ENCODE measurements around the gene MFNG. TPM values are rescaled to one million over a fixed set of nuclear protein-coding genes. Genes with fewer than 3 reads are reported as not detected.
"Not testable (repeated sequence)": the region's sequence is repeated elsewhere in the genome, so short reads cannot be mapped to it uniquely, and the experiment has no call there.

The MFNG gene
- total RNA-seq, 1 donor from 2014 or later, result 0.82 TPM

GRCh38 chr22:37470087-37470445 lies 16.1 kb downstream of the MFNG start:
- H3K9me3 Mint-ChIP-seq, result no peaks in the 10 kb centered on the region
- H3K36me3 Mint-ChIP-seq, result no peaks in the 10 kb centered on the region
- H3K27me3 Mint-ChIP-seq, result peaks cover 62% of the 10 kb centered on the region
- TF ChIP-seq, protein P1, sequence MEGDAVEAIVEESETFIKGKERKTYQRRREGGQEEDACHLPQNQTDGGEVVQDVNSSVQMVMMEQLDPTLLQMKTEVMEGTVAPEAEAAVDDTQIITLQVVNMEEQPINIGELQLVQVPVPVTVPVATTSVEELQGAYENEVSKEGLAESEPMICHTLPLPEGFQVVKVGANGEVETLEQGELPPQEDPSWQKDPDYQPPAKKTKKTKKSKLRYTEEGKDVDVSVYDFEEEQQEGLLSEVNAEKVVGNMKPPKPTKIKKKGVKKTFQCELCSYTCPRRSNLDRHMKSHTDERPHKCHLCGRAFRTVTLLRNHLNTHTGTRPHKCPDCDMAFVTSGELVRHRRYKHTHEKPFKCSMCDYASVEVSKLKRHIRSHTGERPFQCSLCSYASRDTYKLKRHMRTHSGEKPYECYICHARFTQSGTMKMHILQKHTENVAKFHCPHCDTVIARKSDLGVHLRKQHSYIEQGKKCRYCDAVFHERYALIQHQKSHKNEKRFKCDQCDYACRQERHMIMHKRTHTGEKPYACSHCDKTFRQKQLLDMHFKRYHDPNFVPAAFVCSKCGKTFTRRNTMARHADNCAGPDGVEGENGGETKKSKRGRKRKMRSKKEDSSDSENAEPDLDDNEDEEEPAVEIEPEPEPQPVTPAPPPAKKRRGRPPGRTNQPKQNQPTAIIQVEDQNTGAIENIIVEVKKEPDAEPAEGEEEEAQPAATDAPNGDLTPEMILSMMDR (conservative IDR thresholded peaks at IDR 0.05), result no peak
- H3K27ac Mint-ChIP-seq, result no peak overlapping the region
- DNase-seq (ENCODE audit: extremely low spot score, unreplicated experiment), result no peak
- H3K4me1 Mint-ChIP-seq (ENCODE audit: unreplicated experiment), result no peaks in the 10 kb centered on the region
- no peak overlapping the region for H3K4me3 Mint-ChIP-seq

DNA sequence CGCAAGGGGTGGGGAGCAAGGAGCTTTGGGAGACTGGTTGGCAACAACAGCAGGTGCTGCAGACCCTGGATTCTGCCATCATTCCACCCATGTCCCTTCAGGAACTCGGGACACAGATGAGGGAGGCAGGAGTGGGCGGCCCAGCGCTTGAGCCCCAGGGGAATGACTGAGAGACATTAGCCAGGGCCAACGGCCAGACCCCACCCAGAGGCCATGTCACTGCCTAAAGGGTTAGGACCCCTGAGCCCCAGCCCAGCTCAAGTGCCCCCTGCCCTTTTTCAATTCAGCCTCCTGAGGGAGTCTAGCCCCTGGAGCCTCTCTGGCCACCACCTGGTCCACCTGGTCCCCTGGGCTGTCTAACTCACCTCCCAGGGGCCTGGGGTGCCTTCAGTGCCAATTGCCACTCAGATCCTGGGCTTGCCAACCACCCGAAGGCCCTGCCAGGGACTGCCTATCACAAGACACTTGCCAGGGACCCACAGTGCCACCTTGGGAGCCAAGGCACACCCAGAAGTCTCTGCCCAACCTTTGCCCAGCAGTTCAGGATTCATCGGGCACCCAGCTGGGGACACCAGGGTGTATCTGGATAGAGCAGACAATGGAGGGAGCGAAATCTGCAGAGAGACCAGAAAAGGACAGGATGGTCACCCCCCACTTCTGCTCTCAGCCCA lies 16.6 kb downstream of the MFNG start:
- TF ChIP-seq, protein P1 (conservative IDR thresholded peaks at IDR 0.05), result no peak
- no peak for DNase-seq (ENCODE audit: extremely low spot score, unreplicated experiment)
- no peaks in the 10 kb centered on the region for H3K9me3 Mint-ChIP-seq
- peaks cover 61% of the 10 kb centered on the region for H3K27me3 Mint-ChIP-seq
- H3K27ac Mint-ChIP-seq, result no peak overlapping the region
- no peaks in the 10 kb centered on the region for H3K36me3 Mint-ChIP-seq
- no peaks in the 10 kb centered on the region for H3K4me1 Mint-ChIP-seq (ENCODE audit: unreplicated experiment)
- H3K4me3 Mint-ChIP-seq, result no peak overlapping the region

DNA sequence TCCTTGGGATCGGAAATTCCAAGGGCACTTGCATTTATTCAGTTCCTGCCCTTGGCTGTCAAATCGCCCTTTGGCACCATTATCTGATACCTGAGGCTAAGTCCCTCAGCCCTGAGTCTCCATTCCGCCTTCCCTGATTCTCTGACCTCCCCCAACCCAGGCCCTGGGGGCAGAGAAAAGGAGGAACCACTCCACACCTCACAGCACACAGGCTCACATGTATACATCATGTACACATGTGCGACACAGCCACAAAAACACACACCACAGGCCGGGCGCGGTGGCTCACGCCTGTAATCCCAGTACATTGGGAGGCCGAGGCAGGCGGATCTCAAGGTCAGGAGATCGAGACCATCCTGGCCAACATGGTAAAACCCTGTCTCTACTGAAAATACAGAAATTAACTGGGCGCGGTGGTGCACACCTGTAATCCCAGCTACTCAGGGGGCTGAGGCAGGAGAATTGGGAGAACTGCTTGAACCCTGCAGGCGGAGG lies 17.9 kb downstream of the MFNG start:
- not testable (repeated sequence) for H3K4me3 Mint-ChIP-seq; H3K4me1 Mint-ChIP-seq (ENCODE audit: unreplicated experiment); DNase-seq (ENCODE audit: extremely low spot score, unreplicated experiment); H3K36me3 Mint-ChIP-seq; H3K27ac Mint-ChIP-seq; H3K9me3 Mint-ChIP-seq
- H3K27me3 Mint-ChIP-seq, result peaks cover 60% of the 10 kb centered on the region

DNA sequence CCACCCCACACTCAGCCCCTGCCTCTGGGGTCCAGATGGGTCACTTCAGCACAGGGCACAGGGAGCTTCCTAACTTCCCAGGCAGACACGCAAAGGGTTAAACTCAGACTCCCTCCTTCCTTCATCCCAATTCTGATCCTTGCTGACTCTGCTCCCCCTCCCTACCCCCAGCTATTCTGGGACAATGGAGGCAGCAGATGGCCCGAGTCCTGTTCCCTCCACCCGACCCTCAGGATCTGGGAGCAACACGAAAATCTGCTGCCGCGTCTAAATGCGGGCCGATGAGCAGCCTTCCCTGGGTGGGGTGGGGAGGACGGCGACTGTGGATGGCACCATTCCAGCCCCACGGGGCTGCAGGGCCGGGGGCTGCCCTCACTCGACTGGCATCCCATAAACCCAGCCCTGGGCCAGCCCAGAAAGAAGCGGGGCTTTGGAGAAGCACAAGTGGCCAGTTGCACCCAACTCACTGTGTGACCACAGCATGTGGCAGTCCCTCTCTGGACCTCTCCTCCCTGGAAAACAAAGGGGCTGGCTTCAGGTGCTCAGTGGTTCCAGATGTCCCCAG lies 18.7 kb downstream of the MFNG start:
- H3K4me1 Mint-ChIP-seq (ENCODE audit: unreplicated experiment), result no peaks in the 10 kb centered on the region
- H3K27me3 Mint-ChIP-seq, result peaks cover 63% of the 10 kb centered on the region
- H3K36me3 Mint-ChIP-seq, result no peaks in the 10 kb centered on the region
- no peak overlapping the region for H3K4me3 Mint-ChIP-seq
- H3K9me3 Mint-ChIP-seq, result no peaks in the 10 kb centered on the region
- no peak for DNase-seq (ENCODE audit: extremely low spot score, unreplicated experiment)
- TF ChIP-seq, protein P1 (conservative IDR thresholded peaks at IDR 0.05), result no peak
- no peak overlapping the region for H3K27ac Mint-ChIP-seq

DNA sequence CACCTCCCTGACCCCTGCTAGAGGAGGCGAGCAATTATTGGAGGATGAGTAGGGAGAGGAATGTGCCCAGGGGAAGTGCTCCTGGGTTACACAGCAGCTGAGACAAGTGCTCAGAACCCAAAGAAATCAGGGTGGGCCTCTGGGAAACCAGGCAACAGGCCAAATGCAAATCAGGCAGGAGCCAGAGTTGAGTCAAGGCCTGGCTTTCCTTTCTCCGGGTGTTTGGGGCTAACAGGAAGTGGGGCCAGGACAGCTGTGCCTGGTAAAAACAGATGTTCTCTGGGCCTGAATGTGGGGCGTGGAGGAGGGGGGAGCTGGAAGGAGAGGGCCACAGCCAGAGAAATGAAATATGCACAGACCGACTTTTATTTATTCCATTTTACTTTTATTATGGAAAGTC lies 22.0 kb downstream of the MFNG start:
- H3K27ac Mint-ChIP-seq, result no peak overlapping the region
- H3K9me3 Mint-ChIP-seq, result no peaks in the 10 kb centered on the region
- no peaks in the 10 kb centered on the region for H3K4me1 Mint-ChIP-seq (ENCODE audit: unreplicated experiment)
- H3K4me3 Mint-ChIP-seq, result no peak overlapping the region
- TF ChIP-seq, protein P1 (conservative IDR thresholded peaks at IDR 0.05), result no peak
- no peaks in the 10 kb centered on the region for H3K36me3 Mint-ChIP-seq
- peaks cover 58% of the 10 kb centered on the region for H3K27me3 Mint-ChIP-seq
- DNase-seq (ENCODE audit: extremely low spot score, unreplicated experiment), result no peak

DNA sequence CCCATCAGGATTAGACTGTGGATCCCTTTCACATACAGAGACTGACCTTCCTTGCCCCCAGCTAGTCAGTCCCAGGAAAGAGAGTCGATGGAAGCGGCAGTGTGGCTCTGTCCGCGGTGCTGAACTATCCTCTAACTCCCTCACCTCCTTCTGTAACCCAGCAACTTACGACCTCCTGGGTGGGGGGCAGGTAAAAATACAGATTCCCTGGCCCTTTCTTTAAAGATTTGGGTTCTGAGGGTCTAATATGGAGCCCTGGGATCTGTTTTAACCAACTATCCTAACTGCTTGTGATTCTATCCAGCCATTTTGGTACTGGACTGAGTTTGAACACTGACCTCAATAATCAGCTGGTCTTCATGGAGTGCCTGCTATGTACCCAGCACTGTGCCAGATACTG lies 23.2 kb downstream of the MFNG start:
- DNase-seq (ENCODE audit: extremely low spot score, unreplicated experiment), result no peak
- Mint-ChIP-seq H3K4me1 (ENCODE audit: unreplicated experiment) (no peaks in the 10 kb centered on the region), H3K36me3 (no peaks in the 10 kb centered on the region), H3K4me3 (no peak overlapping the region), H3K27ac (no peak overlapping the region), H3K27me3 (peaks cover 60% of the 10 kb centered on the region), H3K9me3 (no peaks in the 10 kb centered on the region)
- TF ChIP-seq, protein P1 (conservative IDR thresholded peaks at IDR 0.05), result no peak

All from type B pancreatic cell (in vitro differentiated cells).